MCF 10A (cell line): Measurements from ENCODE around the gene ATP6V0A4. TPM values are rescaled to one million over a fixed set of nuclear protein-coding genes. Genes with fewer than 3 reads are reported as not detected.
"Not testable (repeated sequence)": the region's sequence is repeated elsewhere in the genome, so short reads cannot be mapped to it uniquely, and the experiment has no call there.

Experiments
- BruUV-seq: library from RNA; stranded (reverse); fragments of 400-500 nt; replicated peaks from 2 replicates; lab custom pipeline; 2021; lab: Mats Ljungman, UMichigan
- CTCF ChIA-PET: fragments of 300-600 bp; sonication (Branson Sonifier 250); formaldehyde crosslinking; extraction: SDS; loops from one replicate; lab custom pipeline; 2021; ENCODE audit warnings: antibody characterized with exemption, inconsistent platforms; lab: Yijun Ruan, JAX
- POLR2A ChIA-PET: fragments of 300-600, 350-650 bp; sonication (Branson Sonifier 250); formaldehyde crosslinking; extraction: SDS; loops from one replicate; lab custom pipeline; 2020; ENCODE audit warnings: antibody characterized with exemption, inconsistent platforms; lab: Yijun Ruan, JAX
- DNase-seq: peaks from one replicate; pipeline ENCODE4 v3.0.0-alpha.2; 2018; ENCODE audit not compliant: unreplicated experiment
- H3K27ac Mint-ChIP-seq: one replicate; pipeline ENCODE4 v1.8.0; 2022; ENCODE audit warnings: mild to moderate bottlenecking, low read depth, mixed read lengths; ENCODE audit not compliant: unreplicated experiment
- H3K27me3 Mint-ChIP-seq: one replicate; pipeline ENCODE4 v1.8.0; 2022; ENCODE audit warnings: mixed read lengths; ENCODE audit not compliant: insufficient read depth, unreplicated experiment
- H3K36me3 Mint-ChIP-seq: one replicate; pipeline ENCODE4 v1.8.0; 2022; ENCODE audit warnings: mild to moderate bottlenecking, moderate library complexity, mixed read lengths; ENCODE audit not compliant: insufficient read depth, unreplicated experiment
- H3K4me1 Mint-ChIP-seq: one replicate; pipeline ENCODE4 v1.8.0; 2022; ENCODE audit warnings: mixed read lengths; ENCODE audit not compliant: insufficient read depth, unreplicated experiment
- H3K4me3 Mint-ChIP-seq: one replicate; pipeline ENCODE4 v1.8.0; 2022; ENCODE audit warnings: mild to moderate bottlenecking, moderate library complexity, mixed read lengths; ENCODE audit not compliant: unreplicated experiment
- H3K9me3 Mint-ChIP-seq: one replicate; pipeline ENCODE4 v1.8.0; 2022; ENCODE audit warnings: mixed read lengths; ENCODE audit not compliant: unreplicated experiment
- CTCF ChIP-seq: fragments of 200-600 bp; IDR thresholded peaks from one replicate; pipeline ENCODE4 v1.8.0; 2022; ENCODE audit warnings: antibody characterized with exemption, mild to moderate bottlenecking; ENCODE audit not compliant: unreplicated experiment
- intact Hi-C: fragments of 100-400 bp; cut with micrococcal nuclease; formaldehyde crosslinking; loops from 2 replicates; pipeline ENCODE4 v1.14.1; 2022
- total RNA-seq: library from RNA; stranded (reverse); gene quantifications from 2 replicates; pipeline ENCODE4 v1.2.3, GENCODE V29; 2022

Gene ATP6V0A4
- total RNA-seq, 1 experiment from 2014 or later: 0.40 TPM

GRCh38 chr7:138700857-138701536 is 97.0 kb downstream of the ATP6V0A4 start, which contains the start of gene SVOPL:
Gene SVOPL (minus strand): TSS chr7:138701362. CDS start chr7:138679045, 22,317 bp downstream.
- CTCF ChIA-PET: interaction anchor here (0.6 kb wide), 1 partner anchor 368 kb away, joined by 3 read pairs; no protein-coding TSS in a partner anchor
- no peak within 1 kb of the TSS for H3K27ac Mint-ChIP-seq
- no peaks in the 10 kb centered on the region for H3K36me3 Mint-ChIP-seq
- intact Hi-C loops: no loop called here
- H3K27me3 Mint-ChIP-seq: no peaks in the 10 kb centered on the region
- no peak within 1 kb of the TSS for H3K4me3 Mint-ChIP-seq
- BruUV-seq: no TSS peak
- no peak for TF ChIP-seq CTCF
- DNase-seq: no peak
- no peaks in the 10 kb centered on the region for H3K4me1 Mint-ChIP-seq
- no peaks in the 10 kb centered on the region for H3K9me3 Mint-ChIP-seq
- POLR2A ChIA-PET: interaction anchor here (0.7 kb wide), 1 partner anchor 53 kb away, joined by 3 read pairs; no protein-coding TSS in a partner anchor

DNA sequence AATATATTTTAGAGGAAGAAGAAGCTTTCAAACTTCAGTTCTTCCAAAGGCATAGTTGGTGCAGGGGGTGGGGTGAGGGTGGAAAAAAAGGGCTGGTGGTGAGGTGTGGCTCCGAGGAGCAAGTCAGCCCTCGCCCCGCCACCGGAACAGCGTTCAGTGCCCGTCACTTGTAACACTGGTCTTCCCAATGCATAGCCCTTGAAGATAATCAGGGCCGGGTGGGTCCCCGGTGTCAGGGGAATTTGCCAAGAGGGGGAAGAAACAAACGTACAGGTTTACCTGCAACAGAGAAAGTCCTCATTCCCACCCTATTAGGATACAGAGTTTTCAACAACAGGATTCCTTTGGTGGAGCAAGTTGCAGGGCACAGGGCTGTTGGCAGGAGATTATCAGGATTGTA is 98.3 kb downstream of the ATP6V0A4 start:
- no TSS peak for BruUV-seq
- no peak for DNase-seq
- Mint-ChIP-seq H3K27ac (no peak overlapping the region), H3K4me3 (no peak overlapping the region), H3K9me3 (no peaks in the 10 kb centered on the region), H3K4me1 (no peaks in the 10 kb centered on the region), H3K27me3 (no peaks in the 10 kb centered on the region), H3K36me3 (no peaks in the 10 kb centered on the region)
- CTCF ChIA-PET: interaction anchor here (0.6 kb wide), 1 partner anchor 53 kb away, joined by 4 read pairs; no protein-coding TSS in a partner anchor
- intact Hi-C loops: no loop called here
- no peak for TF ChIP-seq CTCF
- POLR2A ChIA-PET: interaction anchor here (0.6 kb wide), 2 partner anchors 22 to 650 kb away, joined by 3 read pairs; no protein-coding TSS in a partner anchor

DNA sequence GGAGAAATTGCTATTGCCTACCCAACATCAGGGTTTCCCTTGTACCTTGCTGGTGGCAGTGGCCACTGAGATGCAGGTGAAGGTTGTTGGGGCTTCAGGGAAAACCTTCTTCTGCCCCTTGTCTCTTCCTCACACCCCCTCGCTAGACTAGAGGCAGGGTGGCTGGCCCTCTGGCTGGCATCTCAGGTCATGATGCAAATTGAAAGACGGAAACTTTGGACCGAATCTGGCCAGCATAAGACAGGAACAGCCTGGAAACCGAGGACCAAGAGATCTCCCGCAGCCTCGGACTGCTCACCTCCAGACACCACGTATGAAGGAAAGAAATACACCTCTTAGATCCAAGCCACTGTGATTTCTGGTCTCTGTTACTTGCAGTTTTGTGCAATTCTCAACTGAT is 99.7 kb downstream of the ATP6V0A4 start:
- ChIA-PET CTCF (no interaction called here), POLR2A (no interaction called here)
- no peaks in the 10 kb centered on the region for H3K27me3 Mint-ChIP-seq
- H3K4me1 Mint-ChIP-seq: no peaks in the 10 kb centered on the region
- H3K4me3 Mint-ChIP-seq: no peak overlapping the region
- intact Hi-C loops: no loop called here
- TF ChIP-seq CTCF: no peak
- no peak for DNase-seq
- no TSS peak for BruUV-seq
- no peaks in the 10 kb centered on the region for H3K36me3 Mint-ChIP-seq
- no peak overlapping the region for H3K27ac Mint-ChIP-seq
- H3K9me3 Mint-ChIP-seq: no peaks in the 10 kb centered on the region

DNA sequence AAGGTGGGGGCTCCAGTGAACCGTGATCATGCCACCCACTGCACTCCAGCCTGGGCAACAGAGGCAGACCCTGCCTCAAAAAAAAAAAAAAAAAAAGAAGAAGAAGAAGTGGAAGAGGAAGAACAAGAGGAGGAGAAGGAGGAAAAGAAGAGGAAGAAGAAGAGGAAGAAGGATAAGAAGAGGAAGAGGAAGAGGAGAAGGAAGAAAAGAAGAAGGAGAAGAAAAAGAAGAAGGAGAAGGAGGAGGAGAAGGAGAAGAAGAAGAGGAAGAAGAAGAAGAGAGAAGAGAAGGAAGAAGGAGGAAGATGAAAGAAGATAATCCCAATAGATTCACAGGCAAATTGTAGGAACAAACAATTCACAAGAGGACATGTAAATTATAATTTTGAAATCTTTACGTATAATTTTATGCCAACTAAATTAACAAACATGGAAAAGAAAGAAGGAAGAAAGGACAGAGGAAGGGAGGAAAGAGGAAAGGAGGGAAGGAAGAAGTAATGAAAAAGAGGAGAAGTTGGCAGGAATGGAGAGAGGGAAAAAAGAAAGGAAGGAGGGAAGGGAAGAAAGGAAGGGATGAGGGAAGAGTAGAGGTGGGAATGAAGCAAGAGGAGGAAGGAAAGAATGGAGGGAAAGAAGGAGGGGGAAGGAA is 100.3 kb downstream of the ATP6V0A4 start:
- no peak for DNase-seq
- Mint-ChIP-seq H3K36me3 (no peaks in the 10 kb centered on the region), H3K27ac (no peak overlapping the region), H3K27me3 (no peaks in the 10 kb centered on the region), H3K4me3 (no peak overlapping the region), H3K9me3 (no peaks in the 10 kb centered on the region), H3K4me1 (no peaks in the 10 kb centered on the region)
- POLR2A ChIA-PET: no interaction called here
- TF ChIP-seq CTCF: no peak
- BruUV-seq: no TSS peak
- intact Hi-C loops: no loop called here
- CTCF ChIA-PET: no interaction called here

GRCh38 chr7:138695776-138696175 is 102.2 kb downstream of the ATP6V0A4 start:
- H3K27ac Mint-ChIP-seq, POLR2A ChIA-PET, H3K9me3 Mint-ChIP-seq, CTCF ChIA-PET, H3K27me3 Mint-ChIP-seq, H3K4me3 Mint-ChIP-seq, H3K4me1 Mint-ChIP-seq, H3K36me3 Mint-ChIP-seq, BruUV-seq, DNase-seq, intact Hi-C loops: not testable (repeated sequence)
